Stimulated activated CD4-positive, alpha-beta T cell treated with anti-CD3 and anti-CD28 coated beads, Interleukin-2, amount 100 ng/mL, for 48 hours (primary cell): Measurements from ENCODE around the gene SRGAP2C.
"Not testable (repeated sequence)": the region's sequence is repeated elsewhere in the genome, so short reads cannot be mapped to it uniquely, and the experiment has no call there.

Experiments
- DNase-seq, 2 donors: peaks; one replicate each; pipeline ENCODE4 v3.0.0-alpha.2; 2020

The SRGAP2C gene

DNA sequence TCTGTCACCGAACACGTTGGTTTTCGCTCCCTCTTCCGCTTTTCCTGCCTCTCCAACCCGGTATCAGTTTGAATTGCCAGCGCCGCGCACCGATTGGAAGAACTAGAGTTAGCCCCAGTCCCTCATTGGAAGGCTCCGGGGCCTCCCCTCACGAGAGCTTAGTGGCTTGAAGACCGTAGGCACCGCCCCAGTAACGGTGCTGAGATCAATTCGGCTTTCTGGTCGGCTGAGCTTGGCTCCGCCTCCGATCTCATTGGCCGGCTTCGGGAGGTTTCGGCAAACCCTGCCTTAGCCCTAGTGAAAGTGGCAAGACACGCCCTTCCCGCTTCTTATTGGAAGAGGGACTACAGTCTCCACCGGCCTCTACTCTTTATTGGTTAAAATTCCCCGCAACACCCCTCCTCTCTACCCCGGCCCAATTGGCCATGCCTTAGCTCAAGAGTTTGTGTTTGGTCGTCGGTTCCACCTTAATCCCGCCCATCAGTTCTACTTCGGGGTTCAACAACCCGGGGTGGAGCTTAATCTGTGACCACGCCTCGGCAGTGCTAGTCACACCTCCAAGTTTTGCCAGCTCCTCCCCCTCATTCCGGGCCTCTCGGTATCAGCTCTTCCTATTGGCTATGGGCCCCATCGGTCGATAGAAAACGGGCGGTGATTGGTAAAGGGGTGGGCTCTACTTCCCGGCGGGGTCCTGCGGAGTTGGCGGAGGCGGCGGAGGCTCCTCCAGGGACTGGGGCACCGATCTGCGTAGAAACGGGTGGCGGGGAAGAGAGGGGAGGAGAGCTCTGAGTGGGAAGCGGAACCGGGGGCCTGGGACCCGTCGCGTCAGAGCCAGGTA lies at the start of gene SRGAP2C, which contains the start of gene FAM72B:
SRGAP2C (plus strand) TSS at position 686 of the 838 bp plus-strand sequence. CDS start 2,472 bp downstream, outside the sequence.
FAM72B (minus strand) TSS at position 51 of the 838 bp plus-strand sequence. CDS start 851 bp downstream, outside the sequence.
- DNase-seq = peak; percentile 69 to 74

DNA sequence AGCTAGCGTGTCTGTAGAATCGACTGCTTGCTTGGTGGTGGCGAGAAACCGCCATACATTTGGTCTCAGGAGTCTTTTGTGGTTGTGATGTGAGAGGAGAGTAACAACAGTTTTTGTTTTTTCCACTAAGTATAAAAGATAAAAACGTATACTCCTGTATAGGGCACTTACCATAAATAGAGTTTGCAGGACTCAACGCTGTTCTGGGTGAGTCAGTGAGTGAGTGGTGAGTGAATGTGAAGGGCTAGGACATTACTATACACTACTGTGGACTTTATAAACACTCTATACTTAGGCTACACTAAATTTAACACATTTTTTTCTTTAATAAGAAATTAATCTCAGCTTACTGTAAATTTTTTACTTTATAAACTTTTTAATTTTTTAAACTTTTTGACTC lies 44.4 kb upstream of the SRGAP2C start:
- not testable (repeated sequence) for DNase-seq

DNA sequence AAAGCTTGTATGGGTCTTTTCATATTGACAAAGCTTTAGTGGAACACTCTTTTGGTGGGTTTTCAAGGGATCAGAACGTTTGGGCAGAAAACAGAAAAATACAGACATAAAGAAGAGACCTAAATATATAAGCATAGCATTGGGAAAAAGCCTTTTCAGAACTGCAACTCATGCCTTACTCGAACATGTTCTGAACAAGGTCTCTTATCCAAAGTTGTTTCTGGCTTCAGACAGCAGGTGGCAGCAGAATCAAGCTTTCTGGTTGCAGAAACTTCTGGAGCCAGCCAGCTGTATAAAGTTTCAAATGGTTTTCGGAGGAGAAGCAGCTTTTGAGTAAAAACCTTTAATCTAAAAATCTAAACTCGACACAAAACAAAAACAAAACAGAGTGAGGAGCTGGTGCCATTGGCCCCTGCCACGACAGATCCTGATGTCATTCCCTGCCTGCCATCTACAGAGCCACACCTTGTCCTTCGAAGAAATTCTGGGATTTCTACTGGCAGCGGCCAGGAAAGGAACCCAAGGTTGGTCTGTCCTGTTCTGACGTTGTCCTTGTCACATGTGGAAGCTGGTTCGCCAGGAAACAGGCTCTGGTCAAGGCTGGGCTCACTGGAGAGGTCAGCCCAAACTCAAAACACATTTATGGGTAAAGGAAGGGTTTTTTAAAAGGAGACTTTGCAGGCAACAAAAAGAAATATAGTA lies 36.1 kb upstream of the SRGAP2C start:
- not testable (repeated sequence) for DNase-seq

DNA sequence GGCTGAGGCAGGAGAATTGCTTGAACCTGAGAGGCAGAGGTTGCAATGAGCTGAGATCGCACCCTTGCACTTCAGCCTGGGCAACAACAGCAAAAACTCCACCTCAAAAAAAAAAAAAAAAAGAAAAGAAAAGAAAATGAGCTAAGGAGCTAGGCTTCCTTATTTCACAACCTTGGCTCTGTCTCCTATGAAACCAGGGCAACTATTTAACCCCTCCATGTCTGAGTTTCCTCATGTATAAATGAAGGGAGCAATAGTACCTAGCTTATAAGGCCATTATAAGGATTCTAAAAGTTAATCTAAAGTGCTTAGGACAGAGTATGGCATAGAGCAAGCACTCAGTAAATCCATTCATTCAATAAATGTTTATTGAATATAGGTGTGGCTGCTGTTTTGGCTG lies 33.5 kb upstream of the SRGAP2C start:
- not testable (repeated sequence) for DNase-seq

DNA sequence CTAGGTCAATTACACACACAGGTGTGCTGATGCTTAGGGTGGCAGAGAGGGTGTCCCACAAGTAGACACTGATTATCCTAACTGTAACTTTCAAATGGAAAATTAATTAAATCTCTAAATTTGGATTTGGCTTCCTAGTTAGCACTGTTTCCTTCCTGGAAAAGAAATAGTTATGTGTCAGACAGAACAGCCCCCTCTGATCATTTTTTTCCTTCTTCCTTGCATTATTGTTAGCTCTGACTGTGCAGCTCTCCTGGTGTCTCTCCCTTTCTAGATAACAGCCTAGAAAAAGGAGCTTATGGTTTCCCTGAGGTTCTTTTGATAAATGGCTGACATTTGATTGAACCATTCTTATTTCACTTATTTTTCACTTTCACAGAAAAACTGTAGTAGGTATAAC lies 32.0 kb upstream of the SRGAP2C start:
- DNase-seq = not testable (repeated sequence)

DNA sequence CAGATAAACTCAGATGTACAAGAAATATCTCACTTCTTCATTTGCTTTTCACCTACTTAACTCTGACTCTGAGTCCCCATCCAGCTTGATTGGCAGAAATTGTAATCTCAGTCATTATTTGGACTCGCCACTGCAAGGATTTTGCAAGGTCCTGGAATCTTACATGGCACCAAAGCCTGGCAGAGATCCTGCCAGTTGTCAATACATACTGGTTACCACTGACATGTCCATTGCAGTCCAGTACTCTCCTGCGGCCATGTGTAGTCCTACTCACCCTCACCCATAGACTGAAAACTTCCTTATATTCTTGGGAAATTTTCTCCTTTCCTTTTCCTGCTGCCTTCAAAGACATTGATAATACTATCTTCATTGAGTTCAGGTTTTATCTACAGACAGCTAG lies 30.0 kb upstream of the SRGAP2C start:
- DNase-seq = not testable (repeated sequence)

DNA sequence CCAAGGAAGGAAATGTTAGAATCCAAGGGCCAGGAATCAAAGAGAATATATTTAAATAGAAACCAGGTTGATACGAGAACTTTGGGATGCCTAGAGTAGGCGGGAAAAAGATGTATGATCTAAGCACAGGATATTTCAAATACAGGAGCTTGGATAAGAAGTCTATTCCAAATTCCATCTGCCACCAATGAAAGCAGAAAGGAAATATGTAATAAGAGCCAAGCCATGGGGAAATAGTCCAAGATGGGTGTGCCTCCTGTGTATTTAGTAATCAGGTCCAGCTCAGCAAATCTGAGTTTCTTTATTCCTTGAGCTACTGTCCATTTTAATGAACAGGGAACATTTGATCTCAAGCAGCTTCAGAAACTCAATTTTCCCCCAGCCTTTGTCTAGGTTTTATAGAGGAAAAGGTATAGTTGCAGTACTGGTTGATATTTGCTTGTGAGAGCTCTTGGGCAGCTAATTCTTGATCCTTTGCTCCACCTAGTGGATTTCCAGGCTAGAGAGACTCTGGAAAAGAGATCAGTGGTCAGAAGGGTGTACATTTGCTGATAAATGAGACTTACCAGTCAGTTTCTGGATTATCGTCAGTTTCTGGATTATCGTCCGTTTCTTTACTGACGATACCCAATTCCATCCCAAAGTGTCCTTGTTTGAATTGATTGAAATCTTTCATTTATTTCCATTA lies 29.0 kb upstream of the SRGAP2C start:
- not testable (repeated sequence) for DNase-seq

DNA sequence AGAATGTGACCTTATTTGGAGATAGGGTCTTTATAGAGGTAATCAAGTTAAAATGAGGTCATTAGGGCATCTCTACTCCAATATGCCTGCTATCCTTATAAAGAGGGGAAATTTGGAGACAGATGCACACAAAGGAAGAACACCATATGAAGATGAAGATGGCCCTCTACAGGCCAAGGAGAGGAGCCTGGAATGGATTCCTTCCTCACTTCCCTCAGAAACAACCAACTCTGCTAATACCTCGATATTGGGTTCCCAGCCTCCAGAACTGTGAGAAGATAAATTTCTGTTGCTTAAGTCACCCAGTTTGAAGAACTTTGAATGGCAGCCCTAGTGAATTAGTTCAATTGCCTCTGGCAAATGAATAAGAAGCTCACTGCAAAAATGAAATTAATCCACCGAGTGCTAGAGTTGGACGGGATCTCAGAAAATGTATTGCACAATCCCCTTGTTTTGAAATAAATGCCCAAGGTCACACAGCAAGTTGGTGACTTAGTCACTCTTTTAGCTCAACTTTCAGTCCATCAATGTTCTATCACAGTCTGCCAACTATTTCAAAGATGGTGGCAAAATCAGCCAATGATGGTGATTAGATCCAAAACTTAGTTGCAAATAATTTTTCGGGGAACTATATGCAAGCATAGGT lies 27.7 kb upstream of the SRGAP2C start:
- DNase-seq = not testable (repeated sequence)

DNA sequence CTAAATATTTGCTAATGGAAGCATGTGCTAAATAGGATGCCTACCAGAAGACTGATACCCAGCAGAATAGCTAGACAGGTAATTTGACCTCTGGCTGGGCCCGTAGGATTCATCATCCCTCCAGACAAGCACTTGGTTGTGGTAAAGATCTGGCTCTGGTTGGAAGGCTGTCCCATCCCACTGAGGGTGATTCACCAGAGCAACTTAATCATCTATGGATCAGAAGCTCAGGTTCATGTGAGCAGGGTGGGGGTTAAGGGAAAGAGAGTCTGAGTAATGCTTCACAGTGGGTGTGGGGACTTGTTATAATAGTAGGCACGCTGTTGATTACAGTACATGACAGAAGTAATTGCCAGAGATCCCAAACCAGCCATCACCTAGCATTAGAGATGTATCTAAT lies 27.2 kb upstream of the SRGAP2C start:
- not testable (repeated sequence) for DNase-seq

DNA sequence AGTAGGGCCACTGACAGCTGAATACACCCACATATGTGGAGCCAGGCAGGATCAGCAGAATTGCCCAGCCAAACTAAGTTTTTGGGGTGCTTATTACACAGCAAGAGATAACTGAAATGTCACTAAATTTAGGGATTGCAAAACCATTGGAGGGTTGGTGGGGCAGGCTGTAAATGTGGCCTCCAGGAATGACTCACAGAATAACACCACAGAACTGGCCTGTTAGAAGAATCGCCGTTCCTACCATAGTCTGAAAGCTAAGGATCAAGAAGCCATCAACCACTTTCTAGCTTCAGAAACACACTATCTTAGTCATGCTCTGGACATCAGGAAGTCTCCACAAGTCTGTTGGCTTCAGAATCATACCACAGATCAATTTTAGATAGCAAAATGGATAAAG lies 24.7 kb upstream of the SRGAP2C start:
- DNase-seq = not testable (repeated sequence)

DNA sequence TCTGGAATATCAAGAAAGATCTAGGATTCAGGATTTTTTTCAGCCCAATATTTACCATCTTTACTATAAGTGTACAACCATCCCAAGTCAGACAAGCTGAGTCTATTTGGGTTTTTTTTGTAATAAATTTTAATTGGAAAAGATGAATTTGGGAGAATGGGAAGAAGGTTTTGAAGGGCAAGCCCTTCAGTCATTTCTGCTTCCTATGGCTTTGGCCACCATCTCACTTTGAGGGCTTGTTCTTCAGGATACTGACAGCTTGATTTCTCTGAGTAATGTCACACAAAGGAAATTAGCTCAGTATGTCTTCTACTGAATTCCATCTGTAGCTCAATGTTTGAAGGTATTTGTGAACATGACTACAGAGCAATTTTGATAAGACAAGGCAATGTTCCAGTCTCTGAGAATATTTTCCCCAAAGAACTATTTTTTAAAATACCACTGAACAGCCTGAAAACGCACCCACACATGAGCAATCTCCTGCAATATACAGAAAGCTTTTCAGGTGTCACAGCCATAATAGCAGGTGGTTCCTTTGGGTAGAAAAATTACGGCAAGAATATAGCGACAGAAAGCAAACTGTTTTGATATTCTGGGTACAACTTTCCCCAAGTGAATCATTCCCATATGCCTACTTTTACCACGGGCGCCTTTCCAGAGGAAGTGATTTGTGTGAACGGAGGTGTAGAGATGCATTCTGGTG lies 23.4 kb upstream of the SRGAP2C start:
- DNase-seq = not testable (repeated sequence)

DNA sequence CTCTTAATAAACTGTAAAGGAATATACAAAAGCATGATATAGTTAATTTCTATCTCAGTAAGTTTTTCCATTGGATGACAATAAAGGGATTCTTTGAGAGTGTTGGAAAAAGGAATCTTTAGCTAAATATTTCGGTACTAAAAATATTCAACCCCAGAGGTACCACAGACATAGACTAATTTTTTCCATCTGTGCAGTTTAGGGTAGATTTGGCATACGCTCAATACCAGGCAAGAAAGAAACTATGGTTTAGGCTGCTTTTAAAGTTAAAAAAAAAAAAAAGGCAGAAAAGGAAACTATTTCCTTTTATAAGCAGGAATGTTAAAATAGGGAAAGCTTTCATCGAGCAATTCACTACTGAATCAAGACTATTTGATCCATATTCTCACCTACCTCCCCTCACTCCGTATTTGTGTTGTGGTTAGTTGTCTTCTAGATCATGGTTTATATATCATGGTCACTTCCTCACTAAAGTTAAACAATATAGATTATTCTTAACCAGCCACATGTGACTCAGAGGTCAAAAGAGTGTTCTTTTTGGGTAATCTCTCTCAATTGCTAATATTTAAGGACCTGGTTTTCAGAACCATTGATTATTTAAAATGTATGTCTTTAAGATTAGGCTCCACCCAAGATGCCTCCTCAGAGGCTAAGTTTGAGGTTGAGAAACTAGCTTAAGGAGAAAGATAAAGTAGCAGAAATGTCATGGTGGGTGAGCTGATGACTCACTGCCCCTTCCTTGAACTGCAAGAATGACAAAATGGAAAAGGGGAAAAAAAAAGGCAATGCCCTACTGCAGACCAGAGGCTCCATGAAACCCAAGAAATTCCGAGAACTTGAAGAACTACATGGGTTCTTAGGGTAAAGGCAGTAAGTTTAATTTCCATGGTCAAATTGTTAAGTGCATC lies 20.7 kb upstream of the SRGAP2C start:
- not testable (repeated sequence) for DNase-seq

DNA sequence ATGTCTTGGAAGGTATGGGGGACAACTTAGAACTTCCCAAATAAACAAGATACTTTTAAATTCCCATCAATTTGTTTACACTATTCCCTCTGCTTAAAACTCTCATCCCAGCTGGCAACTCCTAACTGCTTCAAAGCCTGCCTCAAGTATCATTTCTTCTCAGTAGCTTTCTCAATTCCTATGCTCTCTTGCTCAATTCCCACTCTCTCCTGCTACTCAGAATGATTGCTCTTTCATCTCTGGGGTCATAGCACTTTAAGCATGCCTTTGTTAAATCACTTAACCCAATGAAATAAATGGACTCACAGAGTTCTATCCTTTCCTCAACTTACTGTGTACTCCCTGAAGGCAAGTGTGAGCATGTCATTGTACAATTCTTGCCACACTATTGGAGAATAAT lies 19.5 kb upstream of the SRGAP2C start:
- not testable (repeated sequence) for DNase-seq

DNA sequence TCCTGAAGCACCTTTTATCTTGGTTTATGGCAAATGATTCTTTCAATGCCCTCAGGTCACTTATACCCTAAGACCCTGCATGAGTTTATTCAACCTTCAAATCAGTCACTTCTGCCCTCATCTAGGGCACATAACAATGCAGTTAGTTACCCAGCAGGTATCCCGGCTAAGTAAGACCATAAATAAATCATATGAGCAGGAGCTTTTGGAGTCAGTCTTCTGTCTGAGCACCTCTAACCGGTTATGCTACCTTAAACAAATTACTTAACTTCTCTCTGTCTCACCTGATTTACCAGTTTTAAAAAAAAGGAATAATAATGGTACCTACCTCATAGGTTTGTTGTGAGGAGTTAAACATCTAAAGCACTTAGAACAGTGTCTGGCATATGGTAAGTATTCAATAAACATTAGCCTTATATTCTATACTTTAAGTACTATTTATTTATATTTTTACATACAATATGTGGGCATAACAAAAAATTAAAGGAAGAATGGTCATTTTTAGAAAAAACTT lies 17.5 kb upstream of the SRGAP2C start:
- not testable (repeated sequence) for DNase-seq

DNA sequence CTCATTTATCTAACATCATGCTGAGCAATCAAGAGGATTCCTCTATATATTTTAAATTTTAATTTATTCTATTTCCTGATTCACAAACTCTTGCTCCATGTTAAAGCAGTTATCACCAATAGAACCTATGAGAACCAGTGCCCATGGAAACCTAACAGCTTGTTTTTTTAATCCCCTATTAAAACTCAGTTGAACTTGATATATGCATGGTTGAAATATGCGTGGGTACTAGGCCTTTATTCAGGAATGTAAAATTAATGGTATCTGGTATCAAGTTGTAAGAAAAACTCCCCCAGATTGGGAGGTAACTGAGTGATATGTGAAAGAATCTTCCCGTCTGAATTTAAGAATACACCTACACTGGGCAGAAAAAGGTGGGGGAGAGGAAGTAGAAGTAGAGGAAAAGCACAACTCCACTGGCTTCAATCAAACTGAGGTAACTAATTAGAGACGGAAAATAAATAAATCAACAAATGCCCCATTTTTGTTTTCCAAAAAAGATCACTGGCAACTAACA lies 16.6 kb upstream of the SRGAP2C start:
- not testable (repeated sequence) for DNase-seq

DNA sequence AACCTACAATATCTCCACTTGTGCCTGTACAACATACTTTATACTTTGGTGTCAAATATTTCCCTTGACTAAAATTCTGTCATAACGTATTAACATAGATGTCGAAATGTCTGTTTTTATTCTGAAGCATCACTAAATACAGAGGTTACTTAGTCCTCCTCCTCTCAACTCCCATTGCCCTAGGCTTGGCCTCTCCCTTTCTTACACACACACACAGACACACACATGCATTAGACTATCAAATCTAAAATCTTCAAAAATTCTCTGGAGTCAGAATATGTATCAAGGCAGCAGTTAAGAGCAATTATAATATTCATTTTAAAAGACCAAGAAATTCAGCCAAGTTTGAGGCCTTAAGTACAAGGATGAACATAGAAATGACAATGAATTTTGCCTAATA lies 8.1 kb upstream of the SRGAP2C start:
- DNase-seq = not testable (repeated sequence)

DNA sequence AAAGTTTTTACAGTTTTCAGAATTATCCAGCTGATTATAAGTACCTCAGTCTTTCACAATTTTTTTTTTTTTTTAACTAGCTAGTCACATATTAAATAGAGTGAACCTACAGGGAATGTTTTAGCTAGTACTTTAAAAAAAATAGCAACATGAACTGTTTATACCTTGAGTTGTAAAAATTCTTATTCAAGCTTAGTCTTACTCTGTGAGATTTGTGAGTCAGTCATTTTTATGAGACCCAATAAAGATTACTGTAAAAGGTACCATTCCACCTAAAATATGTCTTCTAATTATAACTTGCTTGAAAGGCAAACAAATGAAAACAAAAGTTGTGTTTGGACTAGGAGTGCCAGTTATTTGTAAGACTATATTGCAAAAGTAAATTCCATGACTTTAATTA lies 6.6 kb upstream of the SRGAP2C start:
- DNase-seq = not testable (repeated sequence)

DNA sequence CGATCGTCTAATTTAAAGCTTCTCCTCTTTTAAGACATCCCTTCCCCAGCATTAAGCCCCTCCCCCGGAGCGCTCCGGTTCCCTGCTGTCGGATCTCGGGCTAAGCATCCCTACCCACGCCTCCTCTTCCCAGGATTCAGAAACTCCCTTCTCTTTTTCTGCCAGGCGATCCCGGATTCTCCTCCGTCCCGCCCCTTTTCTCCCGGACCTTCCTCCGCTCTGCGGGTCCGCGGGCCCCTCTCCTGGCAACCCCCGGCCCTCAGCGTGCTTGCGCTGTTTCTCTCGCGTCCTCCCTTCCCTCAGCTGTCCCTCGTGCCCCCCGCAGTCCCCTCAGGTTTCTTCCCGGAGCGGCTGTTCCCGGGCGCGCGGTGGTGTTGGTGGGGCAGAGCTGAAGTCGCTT lies 908 bp upstream of the SRGAP2C start:
- DNase-seq = not testable (repeated sequence)

DNA sequence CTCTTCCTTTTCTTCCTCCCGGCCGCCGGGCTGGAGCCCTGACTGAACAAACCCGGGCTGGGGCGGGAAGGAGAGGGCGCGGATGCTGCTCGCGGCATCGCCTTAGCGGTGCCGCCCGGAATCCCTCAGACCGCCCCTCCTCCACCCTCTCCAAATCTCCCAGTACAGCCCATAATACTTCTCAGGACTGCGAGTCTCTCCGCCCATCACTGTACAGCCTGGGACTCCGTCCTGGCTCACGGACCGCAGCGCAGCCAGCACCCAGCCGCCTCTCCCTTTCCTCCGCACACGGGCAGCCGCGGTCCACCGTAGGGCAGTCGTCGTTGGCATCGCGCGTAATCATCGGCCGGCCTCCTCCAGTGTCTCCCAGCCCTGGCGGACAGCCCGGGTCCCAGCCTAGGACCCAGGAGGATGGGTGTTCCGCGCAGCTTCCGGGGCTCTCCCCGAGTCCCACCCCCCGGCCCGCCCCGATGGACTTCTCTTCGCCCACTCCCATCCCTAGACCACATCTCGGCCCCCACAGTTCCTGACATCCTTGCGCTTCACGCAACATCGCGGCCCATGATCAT lies 449 bp downstream of the SRGAP2C start:
- DNase-seq = not testable (repeated sequence)

DNA sequence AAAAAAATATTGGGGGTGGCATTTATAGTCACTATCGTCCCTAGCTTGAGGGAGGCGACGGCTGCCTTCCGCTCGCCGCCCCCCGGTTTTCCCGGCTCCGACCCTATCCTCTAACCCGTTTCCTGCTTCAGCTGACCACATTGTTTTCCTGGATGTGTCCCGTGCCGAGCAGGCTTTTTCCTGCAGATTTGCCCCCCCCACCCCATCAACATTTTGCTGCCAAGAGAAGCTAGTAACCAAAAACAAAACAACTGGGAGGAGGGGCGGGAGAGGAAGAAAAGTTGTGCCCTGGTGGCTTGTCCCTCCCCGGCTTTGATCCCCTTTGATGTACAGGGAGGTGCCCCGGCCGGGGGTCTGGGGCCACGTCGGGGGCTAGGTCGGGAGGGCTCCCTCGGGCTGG lies 1.4 kb downstream of the SRGAP2C start:
- not testable (repeated sequence) for DNase-seq
